RWPE1 (cell line): ENCODE results near the gene APBB2.

Source experiments
- CTCF ChIA-PET: fragments of 350-600 bp; sonication (Branson Sonifier 250); formaldehyde crosslinking; extraction: SDS; loops from one replicate; lab custom pipeline; 2021; lab: Yijun Ruan, JAX
- POLR2A ChIA-PET: fragments of 400-600 bp; formaldehyde crosslinking; extraction: SDS; loops from one replicate; lab custom pipeline; 2020; ENCODE audit warnings: antibody characterized with exemption; ENCODE audit not compliant: low non-redundant PET; lab: Yijun Ruan, JAX
- DNase-seq: peaks from one replicate; pipeline ENCODE4 v3.0.0; 2012; ENCODE audit warnings: low spot score
- H3K27ac ChIP-seq: fragments of 450-650 bp; 2 replicates; pipeline ENCODE4 v1.5.1; 2017
- TF ChIP-seq, protein P1 (sequence below): fragments of 450-650 bp; conservative IDR thresholded peaks from 2 replicates; pipeline ENCODE4 v1.5.1; 2017; ENCODE audit warnings: low read depth, mild to moderate bottlenecking

The APBB2 gene

DNA sequence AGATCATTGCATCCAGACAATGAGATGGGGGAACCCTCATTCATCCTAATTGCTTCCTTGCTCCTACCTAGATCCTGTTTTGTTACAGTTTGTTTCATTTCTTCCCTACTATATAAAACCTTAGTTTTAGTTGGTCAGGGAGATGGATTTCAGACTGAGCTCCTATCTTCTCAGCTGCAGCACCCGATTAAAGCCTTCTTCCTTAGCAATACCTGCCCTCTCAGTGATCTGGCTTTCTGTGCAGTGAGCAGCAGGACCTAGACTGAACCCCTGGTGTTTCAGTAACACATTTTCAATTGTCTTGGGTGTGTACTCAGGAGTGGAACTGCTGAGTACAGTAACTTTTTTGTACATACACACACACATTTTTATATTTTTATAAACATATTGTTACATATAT, 187.4 kb downstream of the APBB2 start:
- TF ChIP-seq, protein P1, sequence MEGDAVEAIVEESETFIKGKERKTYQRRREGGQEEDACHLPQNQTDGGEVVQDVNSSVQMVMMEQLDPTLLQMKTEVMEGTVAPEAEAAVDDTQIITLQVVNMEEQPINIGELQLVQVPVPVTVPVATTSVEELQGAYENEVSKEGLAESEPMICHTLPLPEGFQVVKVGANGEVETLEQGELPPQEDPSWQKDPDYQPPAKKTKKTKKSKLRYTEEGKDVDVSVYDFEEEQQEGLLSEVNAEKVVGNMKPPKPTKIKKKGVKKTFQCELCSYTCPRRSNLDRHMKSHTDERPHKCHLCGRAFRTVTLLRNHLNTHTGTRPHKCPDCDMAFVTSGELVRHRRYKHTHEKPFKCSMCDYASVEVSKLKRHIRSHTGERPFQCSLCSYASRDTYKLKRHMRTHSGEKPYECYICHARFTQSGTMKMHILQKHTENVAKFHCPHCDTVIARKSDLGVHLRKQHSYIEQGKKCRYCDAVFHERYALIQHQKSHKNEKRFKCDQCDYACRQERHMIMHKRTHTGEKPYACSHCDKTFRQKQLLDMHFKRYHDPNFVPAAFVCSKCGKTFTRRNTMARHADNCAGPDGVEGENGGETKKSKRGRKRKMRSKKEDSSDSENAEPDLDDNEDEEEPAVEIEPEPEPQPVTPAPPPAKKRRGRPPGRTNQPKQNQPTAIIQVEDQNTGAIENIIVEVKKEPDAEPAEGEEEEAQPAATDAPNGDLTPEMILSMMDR, result no peak
- CTCF ChIA-PET, result interaction anchor here (0.7 kb wide), 1 partner anchor 441 kb away, joined by 4 read pairs; no protein-coding TSS in a partner anchor
- H3K27ac ChIP-seq, result no peak overlapping the region
- DNase-seq, result no peak
- POLR2A ChIA-PET, result no interaction called here

DNA sequence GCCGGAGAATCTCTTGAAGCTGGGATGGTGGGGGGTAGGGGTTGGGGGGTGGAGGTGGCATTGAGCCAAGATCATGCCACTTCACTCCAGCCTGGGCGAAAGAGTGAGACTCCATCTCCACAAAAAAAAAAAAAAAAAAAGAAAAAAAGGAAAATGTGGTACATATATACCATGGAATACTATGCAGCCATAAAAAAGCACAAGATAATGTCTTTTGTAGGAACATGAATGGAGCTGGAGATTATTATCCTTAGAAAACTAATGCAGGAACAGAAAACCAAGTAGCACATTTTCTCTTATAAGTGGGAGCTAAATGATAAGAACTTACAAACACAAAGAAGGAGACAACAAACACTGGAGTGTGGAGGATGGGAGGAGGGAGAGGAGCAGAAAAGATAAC, 188.5 kb downstream of the APBB2 start:
- TF ChIP-seq, protein P1, result no peak
- no peak overlapping the region for H3K27ac ChIP-seq
- no peak for DNase-seq
- ChIA-PET CTCF (no interaction called here), POLR2A (no interaction called here)

DNA sequence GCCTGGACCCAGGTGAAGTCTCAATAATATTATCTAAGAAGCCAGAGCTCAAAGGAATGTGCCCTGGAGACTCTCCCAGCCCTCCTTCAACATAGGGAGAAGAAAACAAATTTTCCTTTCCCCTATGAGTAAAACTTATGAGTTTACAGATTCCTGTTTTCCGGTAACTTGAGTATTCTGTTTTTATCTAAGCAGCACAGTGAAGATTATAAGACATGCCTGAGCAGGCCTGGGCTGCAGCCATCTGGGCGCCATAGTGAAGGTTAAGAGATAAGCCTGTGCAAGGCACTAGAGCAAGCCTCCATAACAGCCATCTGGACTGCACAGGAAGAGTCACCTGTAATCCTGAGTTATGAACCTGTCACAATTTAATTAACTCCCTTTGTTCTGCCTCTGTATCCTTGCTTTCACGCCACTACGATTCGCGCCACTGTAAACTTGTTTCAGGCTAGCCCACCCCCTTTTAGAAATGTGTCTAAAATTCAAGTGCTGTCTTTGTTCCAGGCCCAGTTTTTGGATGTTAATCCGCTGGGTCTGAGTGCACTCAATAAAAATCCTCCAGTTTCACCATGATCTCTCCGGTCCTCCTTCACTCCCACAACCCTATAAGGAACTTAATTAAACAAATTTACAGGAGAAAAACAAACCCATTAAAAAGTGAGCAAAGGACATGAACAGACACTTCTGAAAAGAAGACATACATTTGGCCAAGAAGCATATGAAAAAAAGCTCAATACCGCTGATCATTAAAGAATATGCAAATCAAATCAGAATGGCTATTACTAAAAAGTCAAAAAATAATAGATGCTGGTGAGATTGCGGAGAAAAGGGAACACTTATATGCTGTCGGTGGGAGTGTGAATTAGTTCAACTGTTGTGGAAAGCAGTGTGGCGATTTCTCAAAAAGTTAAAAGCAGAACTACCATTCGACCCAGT, 189.5 kb downstream of the APBB2 start:
- no peak for DNase-seq
- ChIA-PET CTCF (no interaction called here), POLR2A (no interaction called here)
- TF ChIP-seq, protein P1, result no peak
- no peak overlapping the region for H3K27ac ChIP-seq

DNA sequence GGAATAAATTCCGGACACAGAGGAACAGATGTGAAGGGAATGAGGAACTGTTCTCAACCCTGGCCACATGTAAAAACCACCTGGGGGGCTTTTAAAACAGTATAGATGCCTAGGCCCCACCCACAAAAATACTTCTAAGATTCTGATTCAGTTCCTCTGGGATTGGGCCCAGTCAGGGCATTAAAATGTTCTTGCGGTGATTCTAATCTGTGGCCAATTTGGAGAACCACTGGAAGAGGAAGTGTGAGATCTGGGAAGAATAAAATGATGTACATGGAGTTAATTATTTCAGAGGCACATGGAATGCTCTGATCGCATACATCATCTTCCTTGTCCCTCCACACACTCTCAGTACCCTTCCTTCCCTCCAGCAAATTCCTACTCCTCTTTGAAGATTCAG, 192.2 kb downstream of the APBB2 start:
- ChIA-PET CTCF (no interaction called here), POLR2A (no interaction called here)
- no peak overlapping the region for H3K27ac ChIP-seq
- TF ChIP-seq, protein P1, result no peak
- no peak for DNase-seq

DNA sequence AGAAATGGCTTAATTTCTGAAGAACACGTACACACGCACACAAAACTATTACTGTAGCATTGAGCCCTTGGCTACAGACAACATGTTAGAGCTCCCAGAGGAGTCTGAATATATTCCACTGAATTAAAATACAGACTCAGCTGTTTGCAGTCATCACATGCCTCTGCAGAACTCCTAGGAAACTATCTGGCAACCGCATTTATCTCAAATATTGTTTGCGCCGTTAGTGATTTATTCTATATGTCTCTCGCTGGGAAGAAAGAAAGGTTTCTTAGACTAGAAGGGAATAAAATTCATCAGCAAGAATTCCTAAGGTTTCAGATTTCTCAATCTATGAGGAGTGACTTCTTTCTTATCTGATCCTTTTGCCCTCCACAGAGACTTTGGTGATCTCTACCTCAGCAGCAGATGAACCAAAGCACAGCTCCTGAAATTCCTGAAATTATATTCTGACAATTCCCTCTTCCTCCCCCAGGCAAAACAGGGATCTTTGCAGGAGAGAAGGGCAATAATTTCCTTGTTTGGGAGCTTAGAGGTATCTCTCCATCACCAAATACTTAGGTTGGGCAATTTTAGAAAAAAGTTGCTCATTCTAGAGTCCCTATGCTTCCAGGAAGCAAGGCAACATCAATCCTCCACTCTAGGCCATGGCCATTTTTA, 199.2 kb downstream of the APBB2 start:
- DNase-seq, result no peak
- H3K27ac ChIP-seq, result no peak overlapping the region
- ChIA-PET POLR2A (no interaction called here), CTCF (interaction anchor here (0.6 kb wide), 1 partner anchor 287 kb away, joined by 3 read pairs; no protein-coding TSS in a partner anchor)
- TF ChIP-seq, protein P1, result no peak

DNA sequence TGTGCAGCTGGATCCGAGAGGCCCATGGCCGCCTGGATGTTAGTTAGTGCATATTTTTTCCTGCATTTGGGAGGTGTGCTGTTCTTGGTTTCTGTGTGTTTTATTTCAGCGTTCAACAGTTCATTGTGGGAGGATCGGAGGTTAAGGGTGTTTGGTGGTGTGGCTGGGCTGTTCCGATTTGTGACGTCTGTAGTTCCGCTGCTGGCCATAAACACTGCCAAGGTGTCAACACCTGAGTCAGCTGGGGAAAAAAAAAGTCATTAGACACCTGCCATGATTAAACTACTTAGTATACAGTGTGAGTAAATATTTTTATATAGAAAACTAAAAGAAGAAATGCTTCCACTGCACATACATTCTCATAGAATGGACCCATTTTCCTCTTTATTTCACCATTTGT, 200.2 kb downstream of the APBB2 start:
- CTCF ChIA-PET, result interaction anchor here (0.6 kb wide), 1 partner anchor 115 kb away, joined by 3 read pairs; no protein-coding TSS in a partner anchor
- POLR2A ChIA-PET, result no interaction called here

More for the DNA sequence above, 200.2 kb downstream of the APBB2 start:
- H3K27ac ChIP-seq, result peak overlapping the region; percentile 44
- TF ChIP-seq, protein P1, result no peak
- DNase-seq, result no peak
